GM18909 (cell line): ENCODE data around the gene NBPF9.
"Not testable (repeated sequence)": the region's sequence is repeated elsewhere in the genome, so short reads cannot be mapped to it uniquely, and the experiment has no call there.

ENCODE experiments used
- ATAC-seq: cut with Tn5 transposase; IDR thresholded peaks from one replicate; pipeline ENCODE4 v1.9.1; 2021; ENCODE audit warnings: mild to moderate bottlenecking; ENCODE audit not compliant: unreplicated experiment, poor library complexity

The NBPF9 gene

GRCh38 chr1:149013513-149013912, 89.8 kb downstream of the NBPF9 start:
- ATAC-seq: not testable (repeated sequence)

DNA sequence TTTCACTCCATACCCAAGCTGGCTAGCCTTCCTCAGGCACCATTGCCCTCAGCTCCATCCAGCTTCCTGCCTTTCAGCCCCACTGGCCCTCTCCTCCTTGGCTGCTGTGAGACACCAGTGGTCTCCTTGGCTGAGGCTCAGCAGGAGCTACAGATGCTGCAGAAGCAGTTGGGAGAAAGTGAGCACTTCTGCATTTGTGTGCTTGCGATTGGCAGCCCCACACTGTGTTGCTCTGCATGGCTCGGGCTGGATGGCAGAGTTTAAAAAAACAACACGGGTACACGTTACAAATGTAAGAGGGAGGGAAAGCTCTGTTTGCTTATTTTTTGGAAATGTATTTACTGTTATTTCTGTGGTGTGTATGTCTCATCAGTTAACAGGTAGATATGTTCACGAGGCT, 90.8 kb downstream of the NBPF9 start:
- not testable (repeated sequence) for ATAC-seq

- ATAC-seq: not testable (repeated sequence)
Measured at GRCh38 chr1:149009761-149010160, 93.6 kb downstream of the NBPF9 start.

DNA sequence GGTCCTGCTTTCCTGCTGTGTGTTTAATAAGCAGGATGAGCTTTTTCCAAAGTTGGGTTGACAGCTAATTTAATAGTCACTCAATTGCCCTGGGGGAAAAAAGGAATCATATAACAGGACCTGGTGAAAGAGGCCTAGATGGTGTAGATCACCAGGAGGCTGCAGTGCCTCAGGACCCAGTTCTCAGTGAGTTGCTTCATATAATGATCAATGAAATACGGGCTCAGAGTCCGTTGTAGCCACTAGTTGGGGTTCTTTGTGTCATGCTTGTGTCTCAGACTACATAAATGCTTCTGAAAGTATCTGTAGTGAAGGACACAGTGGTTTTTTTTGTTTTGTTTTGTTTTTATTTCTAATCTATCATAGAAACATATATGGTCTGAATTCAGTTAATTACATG, 94.6 kb downstream of the NBPF9 start:
- ATAC-seq: not testable (repeated sequence)

GRCh38 chr1:149008326-149008725, 95.0 kb downstream of the NBPF9 start:
- not testable (repeated sequence) for ATAC-seq
